ENCODE results near the gene AK1. TPM values are rescaled to one million over a fixed set of nuclear protein-coding genes. Genes with fewer than 3 reads are reported as not detected.

AK1 gene
- total and polyA plus RNA-seq, 2 experiments from 2014 or later: 16.2 to 35.5 TPM

DNA sequence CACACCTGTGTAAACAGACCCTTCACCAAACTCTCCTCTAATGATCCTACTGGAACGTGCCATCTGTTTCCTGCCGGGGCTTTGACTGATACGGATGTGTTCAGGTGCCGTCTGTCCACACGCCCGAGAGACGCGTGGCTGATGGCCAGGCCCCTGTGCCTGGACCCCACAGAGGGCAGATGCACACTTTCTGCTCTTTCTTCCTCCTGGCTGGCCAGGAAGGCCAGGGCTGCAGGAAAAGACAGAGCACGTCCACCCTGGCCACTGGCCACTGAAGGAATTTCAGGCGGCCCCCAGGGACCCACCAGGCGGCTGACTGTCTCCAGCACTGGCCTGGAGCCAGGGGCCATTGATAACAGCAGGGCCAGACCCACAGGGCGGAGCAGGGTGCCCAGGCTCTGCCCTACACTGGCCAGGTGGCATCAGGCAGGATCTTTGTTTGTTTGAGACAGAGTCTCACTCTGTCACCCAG is 19.4 kb downstream of the AK1 start:
- Histone ChIP-seq H4K20me1 (replicated peaks; ENCODE audit: insufficient read depth) (no peaks in the 10 kb centered on the region), H3K9me2 (ENCODE audit: insufficient read depth) (no peaks in the 10 kb centered on the region), H2AFZ (no peak overlapping the region), H3K4me1 (ENCODE audit: insufficient read depth) (peaks cover 4% of the 10 kb centered on the region; the same call in 1 of the 2 replicates), H3K27ac (ENCODE audit: low read depth) (no peak overlapping the region), H3K4me3 (no peak overlapping the region), H3K27me3 (ENCODE audit: insufficient read depth) (no peaks in the 10 kb centered on the region), H3F3A (replicated peaks; ENCODE audit: low read depth) (no peaks in the 10 kb centered on the region), H3K36me3 (ENCODE audit: insufficient read depth) (no peaks in the 10 kb centered on the region), H3K4me2 (no peak overlapping the region), H3K79me2 (replicated peaks; ENCODE audit: insufficient read depth) (no peaks in the 10 kb centered on the region)
- Mint-ChIP-seq H3K4me1 (peaks cover 12% of the 10 kb centered on the region), H3K36me3 (ENCODE audit: low read depth) (no peaks in the 10 kb centered on the region), H3K4me3 (no peak overlapping the region), H3K27ac (no peak overlapping the region), H3K27me3 (ENCODE audit: insufficient read depth, low read depth, poor library complexity) (peaks cover 8% of the 10 kb centered on the region), H3K9me3 (no peaks in the 10 kb centered on the region)
- ATAC-seq (no peak), DNase-seq (ENCODE audit: low spot score) (no peak)
- TF ChIP-seq, protein P1, sequence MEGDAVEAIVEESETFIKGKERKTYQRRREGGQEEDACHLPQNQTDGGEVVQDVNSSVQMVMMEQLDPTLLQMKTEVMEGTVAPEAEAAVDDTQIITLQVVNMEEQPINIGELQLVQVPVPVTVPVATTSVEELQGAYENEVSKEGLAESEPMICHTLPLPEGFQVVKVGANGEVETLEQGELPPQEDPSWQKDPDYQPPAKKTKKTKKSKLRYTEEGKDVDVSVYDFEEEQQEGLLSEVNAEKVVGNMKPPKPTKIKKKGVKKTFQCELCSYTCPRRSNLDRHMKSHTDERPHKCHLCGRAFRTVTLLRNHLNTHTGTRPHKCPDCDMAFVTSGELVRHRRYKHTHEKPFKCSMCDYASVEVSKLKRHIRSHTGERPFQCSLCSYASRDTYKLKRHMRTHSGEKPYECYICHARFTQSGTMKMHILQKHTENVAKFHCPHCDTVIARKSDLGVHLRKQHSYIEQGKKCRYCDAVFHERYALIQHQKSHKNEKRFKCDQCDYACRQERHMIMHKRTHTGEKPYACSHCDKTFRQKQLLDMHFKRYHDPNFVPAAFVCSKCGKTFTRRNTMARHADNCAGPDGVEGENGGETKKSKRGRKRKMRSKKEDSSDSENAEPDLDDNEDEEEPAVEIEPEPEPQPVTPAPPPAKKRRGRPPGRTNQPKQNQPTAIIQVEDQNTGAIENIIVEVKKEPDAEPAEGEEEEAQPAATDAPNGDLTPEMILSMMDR (conservative IDR thresholded peaks at IDR 0.05; ENCODE audit: low read depth in 2 of 2): no peak
- TF ChIP-seq EZH2phosphoT487 (IDR thresholded peaks at IDR 0.05; ENCODE audit: unreplicated experiment): no peak
- TF ChIP-seq STAT1 (IDR thresholded peaks at IDR 0.05; ENCODE audit: unreplicated experiment): no peak

DNA sequence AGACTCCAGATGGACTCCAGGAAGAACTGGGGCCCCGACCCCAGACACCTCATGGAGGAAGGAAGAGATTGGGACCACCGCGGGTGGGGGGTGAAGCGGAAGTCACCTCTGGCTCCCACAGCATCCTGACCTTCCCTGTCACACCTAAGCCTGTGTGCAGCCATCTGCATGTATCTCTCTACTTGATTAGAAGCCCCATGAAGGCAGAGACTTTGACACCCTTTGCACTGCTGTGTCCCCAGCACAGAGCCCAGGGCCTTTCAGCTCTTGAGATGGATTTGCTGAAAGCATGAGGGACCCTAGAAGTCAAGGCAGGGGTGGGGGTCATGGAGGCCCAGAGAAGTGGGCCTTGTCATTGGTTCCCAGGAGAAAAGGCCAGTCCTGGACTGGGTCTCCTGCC is 20.2 kb downstream of the AK1 start:
- H3K36me3 Mint-ChIP-seq (ENCODE audit: low read depth): no peaks in the 10 kb centered on the region
- no peak for ATAC-seq
- Histone ChIP-seq H3K9me2 (ENCODE audit: insufficient read depth) (no peaks in the 10 kb centered on the region), H3K36me3 (ENCODE audit: insufficient read depth) (no peaks in the 10 kb centered on the region), H3K4me2 (no peak overlapping the region), H2AFZ (no peak overlapping the region), H3K27ac (ENCODE audit: low read depth) (no peak overlapping the region), H4K20me1 (replicated peaks; ENCODE audit: insufficient read depth) (no peaks in the 10 kb centered on the region), H3K27me3 (ENCODE audit: insufficient read depth) (no peaks in the 10 kb centered on the region), H3K4me1 (ENCODE audit: insufficient read depth) (peaks cover 4% of the 10 kb centered on the region; the same call in 1 of the 2 replicates), H3K79me2 (replicated peaks; ENCODE audit: insufficient read depth) (no peaks in the 10 kb centered on the region), H3K4me3 (no peak overlapping the region), H3F3A (replicated peaks; ENCODE audit: low read depth) (no peaks in the 10 kb centered on the region)
- peaks cover 8% of the 10 kb centered on the region for H3K27me3 Mint-ChIP-seq (ENCODE audit: insufficient read depth, low read depth, poor library complexity)
- no peak overlapping the region for H3K4me3 Mint-ChIP-seq
- peaks cover 7% of the 10 kb centered on the region for H3K4me1 Mint-ChIP-seq
- no peak overlapping the region for H3K27ac Mint-ChIP-seq
- DNase-seq (ENCODE audit: low spot score): no peak
- H3K9me3 Mint-ChIP-seq: no peaks in the 10 kb centered on the region
- no peak for TF ChIP-seq EZH2 (IDR thresholded peaks at IDR 0.05; ENCODE audit: low read depth, unreplicated experiment)
- no peak for TF ChIP-seq EZH2phosphoT487 (IDR thresholded peaks at IDR 0.05; ENCODE audit: unreplicated experiment)
- TF ChIP-seq CREB1 (CRISPR knock-in tag; IDR thresholded peaks at IDR 0.05; ENCODE audit: low read depth): no peak
- TF ChIP-seq NANOG (IDR thresholded peaks at IDR 0.05; ENCODE audit: borderline replicate concordance): no peak
- no peak for TF ChIP-seq ZNF331 (CRISPR knock-in tag; IDR thresholded peaks at IDR 0.05; ENCODE audit: low read depth)
- TF ChIP-seq, protein P1 (conservative IDR thresholded peaks at IDR 0.05; ENCODE audit: low read depth in 2 of 2): no peak
- no peak for TF ChIP-seq JUNB (IDR thresholded peaks at IDR 0.05; ENCODE audit: unreplicated experiment)
- TF ChIP-seq, protein P2, sequence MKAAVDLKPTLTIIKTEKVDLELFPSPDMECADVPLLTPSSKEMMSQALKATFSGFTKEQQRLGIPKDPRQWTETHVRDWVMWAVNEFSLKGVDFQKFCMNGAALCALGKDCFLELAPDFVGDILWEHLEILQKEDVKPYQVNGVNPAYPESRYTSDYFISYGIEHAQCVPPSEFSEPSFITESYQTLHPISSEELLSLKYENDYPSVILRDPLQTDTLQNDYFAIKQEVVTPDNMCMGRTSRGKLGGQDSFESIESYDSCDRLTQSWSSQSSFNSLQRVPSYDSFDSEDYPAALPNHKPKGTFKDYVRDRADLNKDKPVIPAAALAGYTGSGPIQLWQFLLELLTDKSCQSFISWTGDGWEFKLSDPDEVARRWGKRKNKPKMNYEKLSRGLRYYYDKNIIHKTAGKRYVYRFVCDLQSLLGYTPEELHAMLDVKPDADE (IDR thresholded peaks at IDR 0.05): no peak
- TF ChIP-seq, protein P3, sequence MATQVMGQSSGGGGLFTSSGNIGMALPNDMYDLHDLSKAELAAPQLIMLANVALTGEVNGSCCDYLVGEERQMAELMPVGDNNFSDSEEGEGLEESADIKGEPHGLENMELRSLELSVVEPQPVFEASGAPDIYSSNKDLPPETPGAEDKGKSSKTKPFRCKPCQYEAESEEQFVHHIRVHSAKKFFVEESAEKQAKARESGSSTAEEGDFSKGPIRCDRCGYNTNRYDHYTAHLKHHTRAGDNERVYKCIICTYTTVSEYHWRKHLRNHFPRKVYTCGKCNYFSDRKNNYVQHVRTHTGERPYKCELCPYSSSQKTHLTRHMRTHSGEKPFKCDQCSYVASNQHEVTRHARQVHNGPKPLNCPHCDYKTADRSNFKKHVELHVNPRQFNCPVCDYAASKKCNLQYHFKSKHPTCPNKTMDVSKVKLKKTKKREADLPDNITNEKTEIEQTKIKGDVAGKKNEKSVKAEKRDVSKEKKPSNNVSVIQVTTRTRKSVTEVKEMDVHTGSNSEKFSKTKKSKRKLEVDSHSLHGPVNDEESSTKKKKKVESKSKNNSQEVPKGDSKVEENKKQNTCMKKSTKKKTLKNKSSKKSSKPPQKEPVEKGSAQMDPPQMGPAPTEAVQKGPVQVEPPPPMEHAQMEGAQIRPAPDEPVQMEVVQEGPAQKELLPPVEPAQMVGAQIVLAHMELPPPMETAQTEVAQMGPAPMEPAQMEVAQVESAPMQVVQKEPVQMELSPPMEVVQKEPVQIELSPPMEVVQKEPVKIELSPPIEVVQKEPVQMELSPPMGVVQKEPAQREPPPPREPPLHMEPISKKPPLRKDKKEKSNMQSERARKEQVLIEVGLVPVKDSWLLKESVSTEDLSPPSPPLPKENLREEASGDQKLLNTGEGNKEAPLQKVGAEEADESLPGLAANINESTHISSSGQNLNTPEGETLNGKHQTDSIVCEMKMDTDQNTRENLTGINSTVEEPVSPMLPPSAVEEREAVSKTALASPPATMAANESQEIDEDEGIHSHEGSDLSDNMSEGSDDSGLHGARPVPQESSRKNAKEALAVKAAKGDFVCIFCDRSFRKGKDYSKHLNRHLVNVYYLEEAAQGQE (IDR thresholded peaks at IDR 0.05; ENCODE audit: unreplicated experiment): no peak
- no peak for TF ChIP-seq POLR2AphosphoS5 (IDR thresholded peaks at IDR 0.05; ENCODE audit: low read depth)

All from GM23338 (cell line).